Aorta (tissue), 5 donors: ENCODE data around the gene PDHA1. TPM values are rescaled to one million over a fixed set of nuclear protein-coding genes. Genes with fewer than 3 reads are reported as not detected.

Experiments
- ATAC-seq: fragments of 200-7000 bp; cut with Tn5 transposase; one replicate; pipeline ENCODE4 v1.9.1; 2022; ENCODE audit warnings: moderate library complexity; ENCODE audit not compliant: low FRiP score
- DNase-seq, 2 donors: peaks; one replicate each; pipeline ENCODE4 v3.0.0-alpha.2; 2020
- H3K27ac ChIP-seq, 2 donors: one replicate each; pipeline ENCODE4 v1.5.1; 2013; ENCODE audit warnings: low read length in 2 of 2, mild to moderate bottlenecking in 2 of 2, moderate library complexity in 2 of 2, control low read depth in 1 of 2, inconsistent platforms in 1 of 2, low read depth in 1 of 2
- H3K27me3 ChIP-seq, 2 donors: one replicate each; pipeline ENCODE4 v1.6.1; 2013; ENCODE audit warnings: control low read depth in 1 of 2, low read length in 1 of 2, mild to moderate bottlenecking in 1 of 2, moderate library complexity in 1 of 2; ENCODE audit not compliant: insufficient read depth in 2 of 2, control insufficient read depth in 1 of 2
- H3K36me3 ChIP-seq, 2 donors: one replicate each; pipeline ENCODE4 v1.6.1; 2013; ENCODE audit warnings: control low read depth in 1 of 2, low read length in 1 of 2, mild to moderate bottlenecking in 1 of 2; ENCODE audit not compliant: insufficient read depth in 2 of 2, control insufficient read depth in 1 of 2
- H3K4me1 ChIP-seq, 2 donors: one replicate each; pipeline ENCODE4 v1.6.1; 2013; ENCODE audit warnings: low read length in 2 of 2, control low read depth in 1 of 2, mild to moderate bottlenecking in 1 of 2, moderate library complexity in 1 of 2; ENCODE audit not compliant: insufficient read depth in 2 of 2, control insufficient read depth in 1 of 2
- H3K4me3 ChIP-seq, 2 donors: one replicate each; pipeline ENCODE4 v1.5.1; 2013; ENCODE audit warnings: low read length in 2 of 2, control low read depth in 1 of 2, mild to moderate bottlenecking in 1 of 2
- H3K9me3 ChIP-seq: one replicate; pipeline ENCODE4 v1.6.1; 2013; ENCODE audit warnings: mild to moderate bottlenecking, low read length; ENCODE audit not compliant: control insufficient read depth
- WGBS, 2 donors: extraction: QIAGEN DNeasy Blood & Tissue Kit; methylation state at CpG; one replicate each; pipeline ENCODE4 v1.1.7; 2013; 5-methylcytosine and 5-hydroxymethylcytosine counted together
- intact Hi-C, 2 donors: fragments of 100-400 bp; cut with DNase I; formaldehyde crosslinking; loops; one replicate each; pipeline versions ENCODE4 v1.14.2 to v1.15.0; 2022
- long read RNA-seq, 2 donors: library from polyadenylated mRNA; unstranded; transcript quantifications; one replicate each; pipeline ENCODE4 v2.0.0, GENCODE V29; 2020 to 2021
- polyA plus RNA-seq, 2 donors: library from polyadenylated mRNA; stranded (reverse); fragments of 200-250 nt; gene quantifications; one replicate each; pipeline ENCODE4 v1.2.3, GENCODE V29; 2013
- total RNA-seq, 2 donors: library from RNA; stranded (reverse); fragmentation: NEBNext Ultra II Directional; extraction: Animal tissue kit (Norgen Biotek cat#: 25700); gene quantifications; one replicate each; pipeline ENCODE4 v1.2.1, GENCODE V29; 2021
- donor health status: healthy with polysubstance abuse.
- donor health status: Bipolar disorder and iron deficiency.
- donor health status: DM: no; HTN: no; CAD: no.
- donor health status: DM: no; HTN: no; CAD: no.
- donor health status: DM: yes; HTN: yes; CAD: no.

Gene PDHA1
- total RNA-seq (100 to 1,000 TPM in 1 of 2 donors, 10 to 100 TPM in 1; 92.7 to 106 TPM), polyA plus RNA-seq (100 to 1,000 TPM in 1 of 2 donors, 10 to 100 TPM in 1; 64.5 to 150 TPM)
- long read RNA-seq, donor 1, transcript PDHA1-206 (11 exons, 3,310 nt), result major isoform, 238 of 265 reads
- long read RNA-seq, donor 1, partial matches to known transcripts, result 8 of 265 reads
- long read RNA-seq, donor 1, other reads (novel, unspliced or antisense), result 13 of 265 reads
- long read RNA-seq, donor 2, transcript PDHA1-206 (11 exons, 3,310 nt), result major isoform, 35 of 42 reads
- long read RNA-seq, donor 2, partial matches to known transcripts, result 2 of 42 reads
- long read RNA-seq, donor 2, other reads (novel, unspliced or antisense), result 3 of 42 reads

GRCh38 chrX:19343535-19344408 lies at the start of gene PDHA1:
Gene PDHA1 (plus strand): TSS chrX:19343927. CDS start chrX:19344038, 111 bp downstream.
- Histone ChIP-seq H3K9me3 (no peaks in the 10 kb centered on the region), H3K27me3 (no peaks in the 10 kb centered on the region), H3K27ac (peak within 1 kb of the TSS in 1 of 2 donors; percentile 85), H3K4me3 (peak within 1 kb of the TSS; percentile 31 to 47), H3K4me1 (peaks cover 0 to 2% of the 10 kb centered on the region in 2 donors), H3K36me3 (no peaks in the 10 kb centered on the region)
- peak; percentile 96 to 97 for DNase-seq
- ATAC-seq, result peak; percentile 97
- intact Hi-C loops, result no loop called here
- 0 to 22% methylated on average over 79 to 81 of the region's 81 CpGs for WGBS, 2 donors

- H3K4me3 ChIP-seq, result no peak overlapping the region
- 10 to 26% methylated on average over 10 of the region's 10 CpGs for WGBS, 2 donors
- H3K27ac ChIP-seq, result no peak overlapping the region
- ATAC-seq (peak; percentile 88), DNase-seq (peak in 1 of 2 donors; percentile 67)
- no peaks in the 10 kb centered on the region for H3K4me1 ChIP-seq
- H3K27me3 ChIP-seq, result no peaks in the 10 kb centered on the region
- intact Hi-C loops, result loop anchor here in 1 of 2 donors (10.0 kb wide), 1 partner anchor 179 kb away; the partner anchor contains the start of gene ADGRG2
- no peaks in the 10 kb centered on the region for H3K9me3 ChIP-seq
- no peaks in the 10 kb centered on the region for H3K36me3 ChIP-seq
These were observed 40.4 kb upstream of the PDHA1 start for GRCh38 chrX:19303256-19303880.

- Histone ChIP-seq H3K4me3 (no peak overlapping the region), H3K4me1 (no peaks in the 10 kb centered on the region), H3K27me3 (no peaks in the 10 kb centered on the region), H3K36me3 (no peaks in the 10 kb centered on the region), H3K27ac (no peak overlapping the region), H3K9me3 (no peaks in the 10 kb centered on the region)
- 69 to 78% methylated on average over 2 of the region's 2 CpGs for WGBS, 2 donors
- intact Hi-C loops, result no loop called here
- ATAC-seq (no peak), DNase-seq (no peak)
These were observed 17.2 kb upstream of the PDHA1 start for GRCh38 chrX:19326567-19326966.

DNA sequence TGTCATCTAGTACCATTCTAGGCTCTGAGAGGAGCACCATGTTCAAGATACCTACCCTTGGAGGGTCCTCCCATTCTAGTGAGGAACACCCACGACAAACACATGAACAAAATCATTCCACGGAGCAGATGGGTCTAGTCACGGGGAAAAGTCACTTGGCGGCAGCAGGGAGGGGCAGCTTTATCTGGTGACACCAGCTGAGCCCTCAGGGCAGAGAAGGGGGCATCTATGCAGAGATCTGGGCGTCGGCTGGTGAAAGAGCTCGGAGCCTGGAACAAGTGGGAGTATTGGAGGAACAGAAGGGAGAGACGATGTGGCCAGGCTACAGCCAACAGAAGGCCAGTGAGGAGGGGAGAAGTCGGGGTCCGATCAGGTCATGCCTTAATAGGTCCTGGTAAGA lies 11.9 kb upstream of the PDHA1 start:
- H3K4me1 ChIP-seq, result no peaks in the 10 kb centered on the region
- ATAC-seq (no peak), DNase-seq (no peak)
- intact Hi-C loops, result loop anchor here (2.0 to 10.0 kb wide), 4 partner anchors 293 to 940 kb away; no protein-coding TSS in a partner anchor
- H3K9me3 ChIP-seq, result no peaks in the 10 kb centered on the region
- WGBS, 2 donors, result 87 to 90% methylated on average over 10 of the region's 10 CpGs
- H3K36me3 ChIP-seq, result no peaks in the 10 kb centered on the region
- H3K27me3 ChIP-seq, result no peaks in the 10 kb centered on the region
- no peak overlapping the region for H3K27ac ChIP-seq
- no peak overlapping the region for H3K4me3 ChIP-seq

DNA sequence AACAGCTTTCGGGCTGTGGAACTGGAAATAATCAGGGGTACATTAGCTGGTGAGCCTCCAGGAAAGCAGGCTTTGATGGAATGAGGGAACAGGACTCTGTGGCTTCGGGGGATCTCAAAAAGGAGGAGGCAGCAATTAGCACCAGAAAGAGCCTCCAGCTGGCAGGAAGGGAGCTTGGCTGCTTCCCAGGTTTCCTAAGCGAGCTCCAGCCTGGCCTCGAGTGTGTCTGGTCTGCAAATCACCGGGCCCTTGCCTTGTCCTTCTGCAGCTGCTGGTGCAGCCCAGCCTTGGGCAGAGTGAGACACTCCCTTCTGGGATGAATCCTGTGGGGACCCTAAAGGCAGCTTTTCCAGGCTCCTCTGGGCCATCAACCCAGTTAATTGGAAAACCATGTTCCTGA lies 10.7 kb upstream of the PDHA1 start:
- Histone ChIP-seq H3K4me1 (no peaks in the 10 kb centered on the region), H3K4me3 (no peak overlapping the region), H3K27ac (no peak overlapping the region), H3K27me3 (no peaks in the 10 kb centered on the region), H3K36me3 (no peaks in the 10 kb centered on the region), H3K9me3 (no peaks in the 10 kb centered on the region)
- no peak for DNase-seq
- 25 to 44% methylated on average over 5 of the region's 5 CpGs for WGBS, 2 donors
- peak; percentile 57 for ATAC-seq
- intact Hi-C loops, result loop anchor here (2.0 to 10.0 kb wide), 4 partner anchors 294 to 941 kb away; no protein-coding TSS in a partner anchor

DNA sequence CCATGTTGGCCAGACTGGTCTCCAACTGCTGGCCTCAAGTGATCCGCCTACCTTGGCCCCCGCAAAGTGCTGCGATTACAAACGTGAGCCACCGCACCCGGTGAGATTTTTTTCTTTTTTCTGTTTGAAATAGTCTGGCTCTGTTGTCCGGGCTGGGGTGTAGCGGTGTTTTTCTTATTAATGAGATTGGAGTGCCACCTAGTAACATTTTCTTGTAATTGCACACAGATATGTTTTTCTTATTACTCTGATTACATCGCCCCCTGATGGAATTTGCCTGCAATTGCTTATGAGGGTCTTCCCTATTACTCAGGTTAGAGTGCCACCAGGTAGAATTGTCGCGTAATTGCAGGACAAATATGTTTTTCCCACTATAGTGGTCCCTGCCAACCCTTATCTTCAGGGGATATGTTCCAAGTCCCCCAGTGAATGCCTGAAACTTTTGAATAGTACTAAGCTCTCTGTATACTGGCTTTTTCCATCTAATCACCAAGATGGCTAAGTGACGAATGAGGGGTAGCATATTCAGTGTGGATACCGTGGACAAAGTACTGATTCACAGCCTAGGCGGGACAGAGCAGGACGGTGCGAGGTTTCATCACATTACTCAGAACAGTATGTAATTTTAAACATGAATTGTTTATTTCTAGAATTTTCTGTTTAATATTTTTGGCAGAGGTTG lies 8.6 kb upstream of the PDHA1 start:
- DNase-seq (no peak), ATAC-seq (no peak)
- no peak overlapping the region for H3K27ac ChIP-seq
- 62% methylated on average over 16 of the region's 16 CpGs for WGBS, 2 donors
- no peak overlapping the region for H3K4me3 ChIP-seq
- H3K36me3 ChIP-seq, result no peaks in the 10 kb centered on the region
- intact Hi-C loops, result loop anchor here (2.0 to 10.0 kb wide), 5 partner anchors 320 to 944 kb away; no protein-coding TSS in a partner anchor
- no peaks in the 10 kb centered on the region for H3K4me1 ChIP-seq
- no peaks in the 10 kb centered on the region for H3K27me3 ChIP-seq
- H3K9me3 ChIP-seq, result no peaks in the 10 kb centered on the region

GRCh38 chrX:19342331-19342906 lies 1.3 kb upstream of the PDHA1 start:
- ATAC-seq (no peak), DNase-seq (no peak)
- Histone ChIP-seq H3K27ac (no peak overlapping the region), H3K36me3 (no peaks in the 10 kb centered on the region), H3K4me3 (no peak overlapping the region), H3K27me3 (no peaks in the 10 kb centered on the region), H3K4me1 (peaks cover 0 to 1% of the 10 kb centered on the region in 2 donors), H3K9me3 (no peaks in the 10 kb centered on the region)
- 49 to 56% methylated on average over 6 of the region's 6 CpGs for WGBS, 2 donors
- intact Hi-C loops, result no loop called here

- Histone ChIP-seq H3K4me1 (peaks cover 0 to 2% of the 10 kb centered on the region in 2 donors), H3K9me3 (no peaks in the 10 kb centered on the region), H3K36me3 (no peaks in the 10 kb centered on the region), H3K4me3 (no peak overlapping the region), H3K27ac (peak overlapping the region in 1 of 2 donors; percentile 80), H3K27me3 (no peaks in the 10 kb centered on the region)
- 26 to 48% methylated on average over 11 of the region's 11 CpGs for WGBS, 2 donors
- DNase-seq (no peak), ATAC-seq (no peak)
- intact Hi-C loops, result no loop called here
These were observed 617 bp upstream of the PDHA1 start for GRCh38 chrX:19343085-19343534.
